Activated effector memory CD4-positive, alpha-beta T cell treated with Interleukin-2 at 50 U/mL for 16 hours (primary cell): ENCODE results near the gene MRPL39.

Source experiments
- DNase-seq: peaks from one replicate; pipeline ENCODE4 v3.0.0-alpha.2; 2020

The MRPL39 gene

DNA sequence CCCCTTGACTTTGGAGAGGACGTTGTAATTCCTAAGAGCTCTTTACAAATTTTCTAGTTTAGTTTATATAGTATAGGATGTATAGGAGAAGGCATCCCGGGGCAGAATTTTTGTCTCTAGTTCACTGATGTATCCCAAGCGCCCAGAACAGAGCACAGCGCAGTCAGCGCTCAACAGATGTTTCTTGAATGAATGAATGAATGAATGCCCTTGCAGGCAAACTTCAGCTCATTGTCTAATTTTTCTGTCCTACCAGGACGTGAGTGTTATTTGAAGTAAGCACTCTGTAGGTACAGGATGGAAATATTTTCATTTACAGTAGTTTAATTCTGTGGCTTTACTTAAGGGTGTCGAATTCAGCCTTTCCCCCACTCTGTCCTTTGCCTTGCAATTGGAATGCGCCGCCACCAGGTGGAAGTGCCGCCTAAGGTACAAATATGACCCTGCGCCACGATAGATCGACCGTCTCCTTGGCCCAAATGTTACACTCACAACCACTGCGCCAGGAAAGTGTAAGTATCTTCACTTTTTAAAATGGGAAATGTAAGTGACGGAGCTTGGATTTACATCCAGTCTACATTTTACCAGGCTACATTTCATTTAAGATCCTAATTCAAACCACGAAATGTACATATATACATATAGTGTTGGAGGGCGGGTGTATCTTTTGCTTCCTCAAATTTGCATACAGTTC is 910 bp upstream of the MRPL39 start:
- DNase-seq = peak; percentile 66

DNA sequence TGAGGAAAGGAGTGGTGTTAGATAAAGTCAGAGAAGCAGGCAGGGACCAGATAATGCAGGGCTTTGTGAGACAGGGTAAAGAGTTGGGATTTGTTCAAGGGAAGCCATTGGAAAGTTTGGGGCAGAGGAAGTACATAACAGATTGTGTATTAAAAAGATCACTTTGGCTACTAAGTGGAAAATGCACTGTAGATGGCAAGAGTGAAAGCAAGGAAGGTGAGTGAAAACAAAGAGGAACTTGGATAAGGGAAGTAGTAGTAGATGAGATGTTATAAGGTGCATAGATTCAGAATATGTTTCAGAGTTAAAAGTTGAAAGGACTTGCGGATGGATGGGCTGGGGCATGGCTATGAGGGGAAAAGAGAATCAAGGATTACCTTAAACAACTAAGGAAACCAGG is 17.4 kb downstream of the MRPL39 start:
- DNase-seq = no peak

GRCh38 chr21:25586791-25587190 is 20.5 kb downstream of the MRPL39 start:
- no peak for DNase-seq

GRCh38 chr21:25586326-25586725 is 21.0 kb downstream of the MRPL39 start:
- no peak for DNase-seq

DNA sequence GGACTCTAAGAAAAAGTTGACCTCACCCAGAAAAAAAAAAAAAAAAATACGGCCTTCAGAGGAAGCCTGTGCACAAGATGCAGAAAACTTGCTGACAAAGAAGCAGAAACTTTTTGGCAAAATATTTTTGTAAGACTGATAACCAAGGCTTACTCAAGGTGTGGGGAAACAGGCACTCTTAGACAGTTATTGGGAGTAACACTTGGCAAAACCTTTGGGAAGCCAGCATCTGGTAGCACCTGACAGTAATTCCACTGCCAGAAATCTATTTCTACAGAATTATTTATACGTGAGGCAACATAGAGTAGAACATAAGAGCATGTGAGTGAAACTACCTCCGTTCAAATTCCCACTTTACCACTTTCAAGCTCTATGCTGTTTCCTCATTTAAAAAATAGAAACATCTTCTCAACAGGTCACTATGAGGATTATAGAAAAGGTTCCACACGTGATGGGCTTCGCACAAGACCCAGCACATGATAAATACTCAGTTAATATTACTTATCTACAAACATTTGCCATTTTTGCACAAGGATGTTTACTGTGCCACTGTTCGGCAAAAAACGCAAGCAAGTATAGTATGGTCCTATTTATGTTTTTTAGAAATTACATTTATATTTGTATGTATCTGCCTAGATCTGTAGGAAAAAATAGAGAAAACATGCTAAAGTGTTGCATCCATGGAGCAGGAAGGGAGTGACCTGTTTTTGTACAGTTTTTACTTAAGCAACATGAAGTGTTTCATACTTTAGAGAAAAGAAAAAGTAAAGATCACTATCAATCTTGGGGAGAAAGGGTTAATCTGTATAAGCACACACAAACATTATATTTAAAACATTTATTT is 22.2 kb downstream of the MRPL39 start:
- no peak for DNase-seq

DNA sequence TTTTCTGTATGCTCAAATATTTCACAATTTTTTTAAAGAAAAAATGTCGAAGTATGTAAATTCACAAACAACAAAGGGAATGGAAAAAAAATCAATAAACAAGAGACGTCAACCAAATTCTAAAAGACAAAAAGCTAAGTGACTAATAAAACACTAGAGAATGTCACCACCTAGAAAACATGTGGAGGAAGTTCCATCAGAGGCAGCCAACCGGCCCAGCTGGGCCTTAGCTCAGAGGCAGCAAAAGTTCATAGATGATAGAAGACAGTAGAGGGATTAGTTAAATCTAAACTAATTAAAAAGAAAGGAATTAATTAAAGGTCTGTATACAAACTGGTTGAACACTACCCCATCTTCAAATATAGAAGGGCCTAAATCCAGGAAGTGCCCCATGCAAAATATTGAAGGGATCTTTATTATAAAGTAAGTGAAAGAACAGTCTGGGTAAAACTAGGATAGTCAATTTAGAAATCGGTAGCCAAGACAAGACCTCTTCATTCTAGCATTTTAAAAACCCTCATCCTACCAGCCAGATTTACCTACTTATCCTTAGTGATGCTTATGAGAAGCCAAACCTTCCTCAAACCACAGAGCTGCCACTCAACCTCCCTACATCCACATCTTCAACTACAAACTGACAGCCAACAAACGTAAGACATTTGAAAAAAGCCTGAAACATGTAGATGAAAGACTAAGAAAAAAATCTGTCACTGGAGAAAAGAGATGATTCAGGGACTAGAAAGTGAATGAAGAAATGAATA is 23.7 kb downstream of the MRPL39 start:
- DNase-seq = no peak

DNA sequence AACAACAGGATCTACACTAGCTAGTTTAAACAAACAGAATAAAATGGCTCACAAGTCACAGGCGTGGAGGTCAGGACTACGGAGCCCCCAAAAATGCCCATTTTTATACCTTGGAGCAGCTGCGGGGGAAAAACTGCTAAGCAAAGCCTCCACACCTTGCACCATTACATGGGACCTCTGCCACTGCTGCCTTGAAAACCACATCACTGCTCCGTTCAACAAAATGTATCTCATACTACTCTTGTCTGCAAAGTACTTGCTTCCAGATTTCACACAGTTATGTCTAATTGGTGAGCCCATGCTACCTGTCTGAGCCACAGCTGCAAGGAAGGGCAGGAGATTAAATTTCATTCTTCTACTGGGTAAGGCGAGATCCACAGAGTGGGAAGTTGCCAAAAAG is 24.4 kb downstream of the MRPL39 start:
- no peak for DNase-seq

DNA sequence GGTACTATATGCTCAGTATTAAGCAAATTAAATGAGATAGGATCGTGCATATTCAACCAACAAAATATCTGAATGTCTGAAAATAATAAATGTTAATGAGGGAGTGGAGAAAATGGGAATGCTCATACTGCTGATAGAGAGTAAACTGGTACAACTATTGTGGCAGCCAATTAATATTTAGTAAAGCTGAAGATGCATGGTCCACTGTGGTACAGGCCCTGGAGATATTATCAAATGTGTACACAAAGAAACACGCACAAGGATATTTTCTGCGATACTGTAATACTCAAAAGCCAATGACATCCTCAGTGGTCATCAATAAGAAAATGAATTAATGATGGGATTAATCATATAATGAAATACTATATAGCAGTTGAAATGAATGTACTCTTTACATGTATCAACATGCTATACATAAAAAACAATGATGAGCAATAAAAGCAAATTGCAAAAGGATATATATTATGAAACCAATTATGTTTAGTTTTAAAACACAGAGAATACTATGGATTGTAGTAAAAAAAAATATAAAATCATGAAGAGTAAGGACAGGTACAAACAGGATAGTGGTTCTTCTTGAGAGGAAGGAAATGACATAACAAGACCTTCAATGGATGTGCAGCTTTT is 25.0 kb downstream of the MRPL39 start:
- DNase-seq = no peak

DNA sequence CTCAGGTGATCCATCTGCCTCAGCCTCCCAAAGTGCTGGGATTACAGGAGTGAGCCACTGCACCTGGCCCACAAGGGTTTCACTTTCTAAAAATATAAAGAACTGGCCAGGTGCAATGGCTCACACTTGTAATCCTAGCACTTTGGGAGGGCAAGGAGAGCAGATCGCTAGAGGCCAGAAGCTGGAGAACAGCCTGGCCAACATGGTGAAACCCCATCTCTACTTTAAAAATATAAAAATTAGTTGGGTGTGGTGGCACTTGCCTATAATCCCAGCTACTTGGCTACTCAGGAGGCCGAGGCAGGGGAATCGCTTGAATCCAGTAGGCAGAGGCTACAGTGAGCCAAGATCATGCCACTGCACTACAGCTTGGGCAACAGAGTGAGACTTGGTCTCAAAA is 25.7 kb downstream of the MRPL39 start:
- no peak for DNase-seq

GRCh38 chr21:25580912-25581260 is 26.4 kb downstream of the MRPL39 start:
- DNase-seq = no peak

DNA sequence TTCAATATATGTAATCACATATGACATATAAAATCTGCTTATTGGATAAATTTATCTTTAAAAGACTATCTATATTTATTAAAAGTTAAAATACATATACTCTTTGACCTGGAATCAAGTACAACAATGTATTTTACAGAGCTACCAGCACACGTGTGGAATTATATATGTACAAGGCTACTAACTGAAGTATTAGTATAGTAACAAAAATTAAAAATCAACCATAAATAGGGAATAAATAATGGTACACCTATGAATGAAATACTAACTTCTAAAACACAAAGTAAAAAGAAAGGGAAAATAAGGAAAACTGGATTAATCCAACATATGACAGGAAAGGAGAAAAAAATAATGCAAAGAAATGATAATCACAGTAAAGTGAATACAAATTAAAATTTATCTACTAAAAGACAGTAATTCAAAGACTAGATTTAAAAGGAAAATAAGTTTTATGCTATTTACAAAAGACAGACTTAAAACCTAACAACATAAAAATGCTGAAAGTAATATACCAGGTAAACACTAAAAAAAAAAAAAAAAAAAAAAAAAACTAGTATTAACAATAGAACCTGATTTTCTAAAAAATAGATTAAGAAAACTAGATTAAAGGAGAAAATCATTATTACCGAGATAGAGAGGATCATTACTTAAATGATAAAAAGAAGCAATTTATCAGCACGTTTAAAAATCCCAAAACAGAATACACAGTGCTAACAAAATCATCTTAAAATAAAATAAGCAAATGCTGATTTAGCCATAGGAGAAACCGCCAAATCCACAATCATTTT is 27.9 kb downstream of the MRPL39 start:
- DNase-seq = no peak

DNA sequence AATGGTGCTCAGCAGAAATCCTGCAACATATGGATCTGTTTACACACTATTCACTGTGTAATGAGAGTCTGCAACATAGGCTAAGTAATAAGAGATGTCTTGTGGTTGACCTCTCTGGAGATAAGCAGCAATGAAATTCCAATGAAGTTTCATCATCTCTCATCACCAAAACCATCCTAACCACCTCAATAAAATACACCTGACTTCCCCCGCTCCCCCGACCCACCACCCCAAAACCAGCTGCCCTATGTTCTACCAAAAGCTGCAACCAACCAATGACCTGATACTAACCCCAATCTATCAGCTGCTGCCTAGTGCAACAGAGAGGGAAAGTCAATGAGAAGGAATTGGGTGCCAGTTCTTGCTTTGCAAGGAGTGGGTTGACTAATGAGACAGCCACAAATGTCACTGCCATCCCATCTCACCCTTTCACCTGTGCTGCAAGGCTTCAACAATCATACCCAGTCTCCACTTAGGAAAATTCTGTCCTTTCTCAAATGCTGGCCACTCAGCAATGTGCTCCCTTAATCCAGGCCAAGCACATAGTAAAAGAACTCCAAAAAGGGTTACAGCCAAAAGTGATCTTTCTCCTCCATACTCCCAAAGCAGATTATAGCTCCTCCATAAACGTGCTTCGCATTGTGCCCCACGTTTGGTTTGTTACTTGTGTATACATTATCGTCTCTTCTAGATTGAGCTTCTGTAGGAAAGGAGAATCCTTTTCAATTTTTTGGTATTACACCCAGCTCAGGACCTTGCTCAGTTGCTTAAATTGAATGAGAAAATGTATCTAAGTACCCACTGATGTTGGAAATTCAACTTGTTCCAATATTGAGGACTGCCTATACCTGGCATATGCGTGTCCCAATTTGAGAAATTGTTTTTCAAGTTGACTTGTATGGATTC is 29.0 kb downstream of the MRPL39 start:
- DNase-seq = no peak

- no peak for DNase-seq
Measured at GRCh38 chr21:25577424-25578055, 29.7 kb downstream of the MRPL39 start.

DNA sequence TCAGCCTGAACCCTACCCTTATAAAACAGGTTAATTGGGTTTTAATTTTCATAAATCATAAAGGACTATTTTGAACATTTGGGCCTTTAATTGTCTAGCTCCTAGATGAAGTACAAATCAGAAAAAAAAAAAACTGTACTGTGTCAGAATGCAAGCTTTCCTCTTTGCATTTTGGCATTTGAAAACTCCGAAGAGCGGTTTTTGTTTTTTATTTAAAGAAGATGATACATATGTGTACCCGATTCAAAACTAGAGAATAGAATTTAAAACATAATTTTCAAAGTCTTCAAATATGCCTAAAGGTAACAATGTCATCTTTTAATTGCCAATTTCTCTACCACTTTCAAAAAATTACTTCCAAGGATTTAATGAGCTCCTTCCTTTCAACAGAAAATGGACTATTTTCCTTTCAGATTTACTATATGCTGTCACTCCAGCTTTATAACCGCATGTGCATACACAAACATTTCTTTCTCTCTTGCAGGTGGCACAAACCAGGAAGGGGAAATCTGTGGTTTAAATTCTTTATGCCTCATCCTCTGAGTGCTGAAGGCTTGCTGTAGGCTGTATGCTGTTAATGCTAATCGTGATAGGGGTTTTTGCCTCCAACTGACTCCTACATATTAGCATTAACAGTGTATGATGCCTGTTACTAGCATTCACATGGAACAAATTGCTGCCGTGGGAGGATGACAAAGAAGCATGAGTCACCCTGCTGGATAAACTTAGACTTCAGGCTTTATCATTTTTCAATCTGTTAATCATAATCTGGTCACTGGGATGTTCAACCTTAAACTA is 33.7 kb downstream of the MRPL39 start:
- DNase-seq = no peak

GRCh38 chr21:25572861-25573310 is 34.4 kb downstream of the MRPL39 start:
- no peak for DNase-seq

DNA sequence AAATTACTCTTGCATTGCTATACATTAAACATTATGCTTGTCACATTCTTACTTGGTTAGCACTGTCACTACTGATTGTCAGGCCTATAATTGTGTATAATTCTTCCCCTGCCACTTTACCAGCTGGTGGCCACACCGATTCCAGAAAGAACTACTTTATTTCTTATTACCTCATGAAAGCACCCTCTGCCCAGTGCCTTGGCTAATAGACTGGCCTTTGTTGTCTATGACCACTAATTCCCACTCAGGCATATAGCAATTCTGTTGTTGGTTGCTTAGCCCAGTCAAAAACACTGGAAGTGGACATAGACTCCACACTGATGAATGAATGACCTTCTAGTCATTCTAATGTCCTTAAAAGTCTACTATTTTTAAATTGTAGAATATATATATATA is 35.6 kb downstream of the MRPL39 start:
- DNase-seq = no peak

- DNase-seq = no peak
Measured at GRCh38 chr21:25569711-25570110, 37.6 kb downstream of the MRPL39 start.

- no peak for DNase-seq
Measured at GRCh38 chr21:25569084-25569483, 38.2 kb downstream of the MRPL39 start.

DNA sequence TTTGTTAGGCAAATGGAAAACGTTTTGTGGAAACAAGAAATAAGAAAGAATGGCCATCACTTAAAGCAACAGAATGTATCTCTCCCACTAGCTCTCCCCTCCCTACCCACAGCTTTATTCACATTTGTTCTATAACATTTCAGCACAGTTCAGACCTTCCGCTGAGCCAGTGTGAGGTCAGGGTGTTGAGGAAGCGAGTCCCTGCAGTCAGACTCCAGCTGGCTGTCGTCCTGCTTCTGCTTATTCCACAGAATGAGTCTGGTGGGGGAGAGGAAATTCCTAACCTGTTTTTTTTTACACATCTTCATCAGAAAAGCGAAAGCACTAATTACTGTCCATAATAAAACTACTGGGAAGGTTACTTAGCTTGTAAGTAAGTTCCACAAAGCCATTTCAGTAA is 39.0 kb downstream of the MRPL39 start:
- no peak for DNase-seq

DNA sequence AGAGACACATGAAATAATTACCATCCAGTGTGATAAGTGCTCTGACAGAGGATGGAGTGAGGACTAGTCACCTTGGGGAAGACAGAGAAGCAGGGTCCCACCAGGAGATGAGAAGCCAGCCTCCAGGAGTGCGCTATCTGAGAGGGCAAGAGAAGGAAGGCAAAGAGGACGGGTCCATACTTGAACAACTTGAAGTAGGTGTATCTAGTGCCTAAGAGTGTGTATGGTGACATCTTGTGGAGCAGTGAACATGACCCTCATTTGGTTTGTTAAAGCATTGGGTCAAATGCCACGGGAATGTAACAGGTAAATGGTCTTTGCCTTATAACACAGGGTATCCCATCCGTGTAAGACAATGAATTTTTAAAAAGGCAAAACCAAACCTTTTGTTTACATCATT is 39.8 kb downstream of the MRPL39 start:
- DNase-seq = no peak
